LoVo (cell line): ENCODE data around the gene AQP11.
A peak's percentile ranks its signal among the peaks of the same experiment; 100 is the strongest.
"Not testable (repeated sequence)": the region's sequence is repeated elsewhere in the genome, so short reads cannot be mapped to it uniquely, and the experiment has no call there.

Source experiments
- DNase-seq: peaks from one replicate; pipeline ENCODE4 v3.0.0-alpha.2; 2016; ENCODE audit warnings: low spot score

The AQP11 gene

GRCh38 chr11:77593883-77594282 is 4.1 kb downstream of the AQP11 start:
- DNase-seq, result no peak

GRCh38 chr11:77596626-77597025 is 6.9 kb downstream of the AQP11 start:
- no peak for DNase-seq

- no peak for DNase-seq
Observed at GRCh38 chr11:77598195-77598594, 8.4 kb downstream of the AQP11 start.

GRCh38 chr11:77602381-77603088 is 12.8 kb downstream of the AQP11 start:
- DNase-seq, result peak; percentile 74

GRCh38 chr11:77604281-77604680 is 14.5 kb downstream of the AQP11 start:
- DNase-seq, result no peak

GRCh38 chr11:77609234-77609633 is 19.5 kb downstream of the AQP11 start:
- DNase-seq, result no peak

- DNase-seq, result no peak
Observed at GRCh38 chr11:77611921-77612320, 22.2 kb downstream of the AQP11 start.

- no peak for DNase-seq
Observed at GRCh38 chr11:77617892-77618291, 28.1 kb downstream of the AQP11 start.

- DNase-seq, result peak; percentile 56
Observed at GRCh38 chr11:77619576-77620198, 29.9 kb downstream of the AQP11 start.

- no peak for DNase-seq
Observed at GRCh38 chr11:77630157-77630710, 40.5 kb downstream of the AQP11 start.

GRCh38 chr11:77633926-77634325 is 44.2 kb downstream of the AQP11 start:
- not testable (repeated sequence) for DNase-seq

GRCh38 chr11:77636731-77637344 is 47.1 kb downstream of the AQP11 start:
- DNase-seq, result no peak

- DNase-seq, result peak; percentile 90
Observed at GRCh38 chr11:77637345-77638165, 47.8 kb downstream of the AQP11 start, which contains the start of gene CLNS1A. TSS of gene CLNS1A (minus strand) at chr11:77637794. CDS start at chr11:77637714, 80 bp downstream.

GRCh38 chr11:77642228-77642627 is 52.5 kb downstream of the AQP11 start:
- no peak for DNase-seq

GRCh38 chr11:77644887-77645286 is 55.1 kb downstream of the AQP11 start:
- no peak for DNase-seq

- no peak for DNase-seq
Observed at GRCh38 chr11:77647654-77648305, 58.0 kb downstream of the AQP11 start.

- no peak for DNase-seq
Observed at GRCh38 chr11:77650123-77650522, 60.4 kb downstream of the AQP11 start.

- DNase-seq, result no peak
Observed at GRCh38 chr11:77654770-77655434, 65.1 kb downstream of the AQP11 start.

- DNase-seq, result no peak
Observed at GRCh38 chr11:77656362-77656761, 66.6 kb downstream of the AQP11 start.

GRCh38 chr11:77658213-77659013 is 68.7 kb downstream of the AQP11 start:
- DNase-seq, result no peak
